Measurements from ENCODE around the gene BBS9. TPM values are rescaled to one million over a fixed set of nuclear protein-coding genes. Genes with fewer than 3 reads are reported as not detected.

BBS9 gene
- total RNA-seq, 4 donors from 2014 or later, result 11.2 to 34.5 (median 20.4) TPM

DNA sequence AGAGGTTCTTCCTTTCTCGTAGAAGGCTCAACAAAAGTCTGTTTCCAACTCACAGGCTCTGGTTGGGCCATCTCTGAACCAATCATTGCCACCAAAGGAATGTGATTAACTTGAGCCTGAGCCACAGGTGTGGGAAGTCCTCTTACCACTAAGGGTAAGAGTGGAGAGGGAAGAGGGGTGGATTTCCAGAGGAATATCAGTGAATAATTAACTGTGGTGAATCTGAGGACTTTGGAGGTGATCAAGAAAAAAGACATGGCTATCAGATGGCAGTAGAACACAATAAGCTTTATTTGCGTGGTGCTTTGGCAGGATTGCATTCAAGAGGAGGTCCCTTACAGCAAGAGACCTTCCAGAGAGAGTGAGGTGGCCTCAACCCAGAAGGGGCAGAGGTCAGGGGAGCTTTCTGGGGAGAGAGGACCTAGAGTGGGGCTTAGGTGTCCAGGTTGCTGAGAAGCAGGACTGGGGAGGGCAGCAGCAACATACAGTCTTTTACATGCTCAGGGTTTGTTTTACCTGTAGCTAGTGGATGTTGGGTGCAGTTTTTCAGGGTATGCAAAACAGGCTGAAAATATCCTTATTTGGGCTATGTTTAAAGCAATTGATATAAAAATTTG lies 61.4 kb downstream of the BBS9 start:
- Histone ChIP-seq H3K27ac (no peak overlapping the region), H3K27me3 (no peaks in the 10 kb centered on the region), H3K4me1 (no peaks in the 10 kb centered on the region), H3K36me3 (no peaks in the 10 kb centered on the region), H3K9me3 (no peaks in the 10 kb centered on the region), H3K4me3 (no peak overlapping the region)
- TF ChIP-seq POLR2A (IDR thresholded peaks at IDR 0.05) (no peak), POLR2AphosphoS5 (IDR thresholded peaks at IDR 0.05) (no peak), EP300 (IDR thresholded peaks at IDR 0.05) (no peak)
- TF ChIP-seq, protein P1, sequence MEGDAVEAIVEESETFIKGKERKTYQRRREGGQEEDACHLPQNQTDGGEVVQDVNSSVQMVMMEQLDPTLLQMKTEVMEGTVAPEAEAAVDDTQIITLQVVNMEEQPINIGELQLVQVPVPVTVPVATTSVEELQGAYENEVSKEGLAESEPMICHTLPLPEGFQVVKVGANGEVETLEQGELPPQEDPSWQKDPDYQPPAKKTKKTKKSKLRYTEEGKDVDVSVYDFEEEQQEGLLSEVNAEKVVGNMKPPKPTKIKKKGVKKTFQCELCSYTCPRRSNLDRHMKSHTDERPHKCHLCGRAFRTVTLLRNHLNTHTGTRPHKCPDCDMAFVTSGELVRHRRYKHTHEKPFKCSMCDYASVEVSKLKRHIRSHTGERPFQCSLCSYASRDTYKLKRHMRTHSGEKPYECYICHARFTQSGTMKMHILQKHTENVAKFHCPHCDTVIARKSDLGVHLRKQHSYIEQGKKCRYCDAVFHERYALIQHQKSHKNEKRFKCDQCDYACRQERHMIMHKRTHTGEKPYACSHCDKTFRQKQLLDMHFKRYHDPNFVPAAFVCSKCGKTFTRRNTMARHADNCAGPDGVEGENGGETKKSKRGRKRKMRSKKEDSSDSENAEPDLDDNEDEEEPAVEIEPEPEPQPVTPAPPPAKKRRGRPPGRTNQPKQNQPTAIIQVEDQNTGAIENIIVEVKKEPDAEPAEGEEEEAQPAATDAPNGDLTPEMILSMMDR (IDR thresholded peaks at IDR 0.05), result no peak
- no peak for ATAC-seq
- 100% methylated on average over 1 to 2 of the region's 2 CpGs for WGBS, 2 donors (ENCODE audit: low coverage in 1 of 2)

GRCh38 chr7:33191340-33191739 lies 62.0 kb downstream of the BBS9 start:
- Histone ChIP-seq H3K9me3 (no peaks in the 10 kb centered on the region), H3K27ac (no peak overlapping the region), H3K4me1 (no peaks in the 10 kb centered on the region), H3K27me3 (no peaks in the 10 kb centered on the region), H3K4me3 (no peak overlapping the region), H3K36me3 (no peaks in the 10 kb centered on the region)
- no peak for ATAC-seq
- TF ChIP-seq EP300 (IDR thresholded peaks at IDR 0.05) (no peak), POLR2AphosphoS5 (IDR thresholded peaks at IDR 0.05) (no peak), POLR2A (IDR thresholded peaks at IDR 0.05) (no peak)
- TF ChIP-seq, protein P1 (IDR thresholded peaks at IDR 0.05), result no peak

GRCh38 chr7:33192695-33193291 lies 63.4 kb downstream of the BBS9 start:
- Histone ChIP-seq H3K27me3 (no peaks in the 10 kb centered on the region), H3K27ac (no peak overlapping the region), H3K4me1 (no peaks in the 10 kb centered on the region), H3K4me3 (no peak overlapping the region), H3K36me3 (no peaks in the 10 kb centered on the region), H3K9me3 (no peaks in the 10 kb centered on the region)
- 79 to 86% methylated on average over 1 to 2 of the region's 2 CpGs for WGBS, 2 donors (ENCODE audit: low coverage in 1 of 2)
- TF ChIP-seq, protein P1 (IDR thresholded peaks at IDR 0.05), result no peak
- no peak for TF ChIP-seq POLR2A (IDR thresholded peaks at IDR 0.05)
- TF ChIP-seq POLR2AphosphoS5 (IDR thresholded peaks at IDR 0.05), result no peak
- no peak for TF ChIP-seq EP300 (IDR thresholded peaks at IDR 0.05)
- ATAC-seq, result no peak

GRCh38 chr7:33193308-33193864 lies 64.0 kb downstream of the BBS9 start:
- no peak overlapping the region for H3K4me3 ChIP-seq
- 85 to 95% methylated on average over 2 to 3 of the region's 3 CpGs for WGBS, 2 donors (ENCODE audit: low coverage in 1 of 2)
- no peak for TF ChIP-seq POLR2AphosphoS5 (IDR thresholded peaks at IDR 0.05)
- TF ChIP-seq EP300 (IDR thresholded peaks at IDR 0.05), result no peak
- TF ChIP-seq, protein P1 (IDR thresholded peaks at IDR 0.05), result no peak
- no peak for TF ChIP-seq POLR2A (IDR thresholded peaks at IDR 0.05)
- H3K9me3 ChIP-seq, result no peaks in the 10 kb centered on the region
- H3K27ac ChIP-seq, result no peak overlapping the region
- ATAC-seq, result no peak
- no peaks in the 10 kb centered on the region for H3K36me3 ChIP-seq
- H3K27me3 ChIP-seq, result no peaks in the 10 kb centered on the region
- H3K4me1 ChIP-seq, result no peaks in the 10 kb centered on the region

GRCh38 chr7:33195264-33195663 lies 65.9 kb downstream of the BBS9 start:
- peaks cover 0 to 4% (median 0%) of the 10 kb centered on the region in 3 donors for H3K4me1 ChIP-seq
- no peak overlapping the region for H3K27ac ChIP-seq
- no peaks in the 10 kb centered on the region for H3K36me3 ChIP-seq
- H3K27me3 ChIP-seq, result no peaks in the 10 kb centered on the region
- H3K4me3 ChIP-seq, result no peak overlapping the region
- WGBS, 2 donors (ENCODE audit: low coverage in 1 of 2), result 77 to 84% methylated on average over 2 of the region's 2 CpGs
- no peak for ATAC-seq
- TF ChIP-seq, protein P1 (IDR thresholded peaks at IDR 0.05), result no peak
- TF ChIP-seq EP300 (IDR thresholded peaks at IDR 0.05) (no peak), POLR2AphosphoS5 (IDR thresholded peaks at IDR 0.05) (no peak), POLR2A (IDR thresholded peaks at IDR 0.05) (no peak)
- no peaks in the 10 kb centered on the region for H3K9me3 ChIP-seq

Measured in gastroesophageal sphincter (tissue), 4 donors.